Stimulated activated CD4-positive, alpha-beta T cell treated with anti-CD3 and anti-CD28 coated beads, Interleukin-12 subunit alpha, Interleukin-12 subunit beta, amount 100 ng/mL, for 4 hours (primary cell): Measurements from ENCODE around the gene ASMT.
"Not testable (repeated sequence)": the region's sequence is repeated elsewhere in the genome, so short reads cannot be mapped to it uniquely, and the experiment has no call there.

Source experiments
- DNase-seq: peaks from one replicate; pipeline ENCODE4 v3.0.0-alpha.2; 2020

The ASMT gene

GRCh38 chrX:1656379-1656778 is 41.5 kb downstream of the ASMT start:
- no peak for DNase-seq

- peak; percentile 40 for DNase-seq
Observed at GRCh38 chrX:1657367-1658070, 42.7 kb downstream of the ASMT start.

GRCh38 chrX:1658071-1658491 is 43.2 kb downstream of the ASMT start:
- no peak for DNase-seq

GRCh38 chrX:1659664-1660461 is 45.0 kb downstream of the ASMT start:
- DNase-seq = no peak

- DNase-seq = peak; percentile 80
Observed at GRCh38 chrX:1661048-1661921, 46.4 kb downstream of the ASMT start.

GRCh38 chrX:1661922-1662221 is 47.0 kb downstream of the ASMT start:
- DNase-seq = no peak

GRCh38 chrX:1667566-1667965 is 52.7 kb downstream of the ASMT start:
- no peak for DNase-seq

GRCh38 chrX:1673337-1673736 is 58.5 kb downstream of the ASMT start:
- no peak for DNase-seq

GRCh38 chrX:1676866-1677265 is 62.0 kb downstream of the ASMT start:
- no peak for DNase-seq

- no peak for DNase-seq
Observed at GRCh38 chrX:1679238-1679637, 64.4 kb downstream of the ASMT start.

- DNase-seq = no peak
Observed at GRCh38 chrX:1681439-1681838, 66.6 kb downstream of the ASMT start.

GRCh38 chrX:1681856-1682255 is 67.0 kb downstream of the ASMT start:
- DNase-seq = not testable (repeated sequence)

GRCh38 chrX:1682501-1682900 is 67.6 kb downstream of the ASMT start:
- not testable (repeated sequence) for DNase-seq

- not testable (repeated sequence) for DNase-seq
Observed at GRCh38 chrX:1684883-1685282, 70.0 kb downstream of the ASMT start.

- not testable (repeated sequence) for DNase-seq
Observed at GRCh38 chrX:1685444-1685880, 70.6 kb downstream of the ASMT start.

- DNase-seq = no peak
Observed at GRCh38 chrX:1686642-1687041, 71.8 kb downstream of the ASMT start.
